NT2/D1 (cell line): Measurements from ENCODE around the gene CYP2A7.
"Not testable (repeated sequence)": the region's sequence is repeated elsewhere in the genome, so short reads cannot be mapped to it uniquely, and the experiment has no call there.

ENCODE experiments used
- DNase-seq: peaks from one replicate; pipeline ENCODE4 v3.0.0-alpha.2; 2011; ENCODE audit warnings: low read depth, low spot score
- H3K27me3 ChIP-seq: 2 replicates; pipeline ENCODE4 v1.6.0; 2011; ENCODE audit warnings: mild to moderate bottlenecking; ENCODE audit not compliant: insufficient read length, insufficient read depth
- H3K36me3 ChIP-seq: 2 replicates; pipeline ENCODE4 v1.6.1; 2011; ENCODE audit warnings: mild to moderate bottlenecking, low read length, mixed read lengths; ENCODE audit not compliant: insufficient read depth, insufficient read length
- H3K4me1 ChIP-seq: 2 replicates; pipeline ENCODE4 v1.5.1; 2011; ENCODE audit not compliant: insufficient read depth, insufficient read length
- H3K4me3 ChIP-seq: 2 replicates; pipeline ENCODE4 v1.5.1; 2011; ENCODE audit warnings: low read depth; ENCODE audit not compliant: insufficient read length
- H3K9ac ChIP-seq: 2 replicates; pipeline ENCODE4 v1.6.0; 2011; ENCODE audit warnings: low read depth; ENCODE audit not compliant: insufficient read length
- H3K9me3 ChIP-seq: 2 replicates; pipeline ENCODE4 v1.5.1; 2011; ENCODE audit warnings: mild to moderate bottlenecking, low read length; ENCODE audit not compliant: insufficient read depth
- SUZ12 ChIP-seq: IDR thresholded peaks from 2 replicates; pipeline ENCODE4 v1.6.1; 2011; ENCODE audit not compliant: insufficient read length, insufficient read depth; ENCODE audit errors: extremely low read depth
- YY1 ChIP-seq: IDR thresholded peaks from 2 replicates; pipeline ENCODE4 v1.6.1; 2011; ENCODE audit not compliant: insufficient read length, insufficient read depth
- ZNF274 ChIP-seq: IDR thresholded peaks from 2 replicates; pipeline ENCODE4 v1.6.1; 2011; ENCODE audit warnings: mild to moderate bottlenecking, low read depth, low read length

Gene CYP2A7

DNA sequence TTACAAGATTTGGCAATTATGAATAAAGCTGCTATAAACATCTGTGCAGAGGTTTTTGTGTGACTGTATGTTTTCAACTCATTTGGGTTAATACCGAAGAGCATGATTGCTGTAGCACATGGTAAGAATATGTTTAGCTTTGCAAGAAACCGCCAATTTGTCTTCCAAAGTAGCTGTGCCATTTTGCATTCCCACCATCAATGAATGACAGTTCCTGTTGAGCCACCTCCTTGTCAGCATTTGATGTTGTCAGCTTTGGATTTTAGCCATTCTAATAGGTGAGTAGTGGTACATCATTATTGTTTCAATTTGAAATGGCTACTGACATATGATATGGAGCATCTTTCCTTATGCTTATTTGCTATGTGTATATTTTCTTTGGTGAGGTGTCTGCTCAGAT is 8.2 kb downstream of the CYP2A7 start:
- not testable (repeated sequence) for H3K36me3 ChIP-seq, H3K4me3 ChIP-seq, H3K27me3 ChIP-seq, DNase-seq, H3K4me1 ChIP-seq, H3K9me3 ChIP-seq, H3K9ac ChIP-seq

DNA sequence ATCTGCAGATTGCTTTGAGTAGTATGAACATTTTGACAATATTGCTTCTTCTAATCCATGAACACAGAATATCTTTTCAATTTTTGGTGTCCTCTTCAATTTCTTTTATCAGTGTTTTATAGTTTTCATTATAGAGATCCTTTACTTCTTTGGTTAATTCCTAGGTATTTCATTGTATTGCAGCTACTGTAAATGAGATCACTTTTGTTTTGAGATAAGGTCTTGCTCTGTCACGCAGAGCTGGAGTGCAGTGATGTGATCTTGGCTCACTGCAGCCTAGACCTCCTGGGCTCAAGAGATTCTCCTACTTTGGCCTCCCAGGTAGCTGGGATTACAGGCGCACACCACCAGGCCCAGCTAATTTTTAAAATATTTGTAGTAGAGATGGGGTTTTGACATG is 9.8 kb downstream of the CYP2A7 start:
- no peak overlapping the region for H3K4me3 ChIP-seq
- no peak overlapping the region for H3K9ac ChIP-seq
- peaks cover 6% of the 10 kb centered on the region for H3K27me3 ChIP-seq
- no peak for TF ChIP-seq SUZ12
- TF ChIP-seq ZNF274 = no peak
- TF ChIP-seq YY1 = no peak
- no peaks in the 10 kb centered on the region for H3K4me1 ChIP-seq
- DNase-seq = no peak
- no peaks in the 10 kb centered on the region for H3K36me3 ChIP-seq
- H3K9me3 ChIP-seq = no peaks in the 10 kb centered on the region

DNA sequence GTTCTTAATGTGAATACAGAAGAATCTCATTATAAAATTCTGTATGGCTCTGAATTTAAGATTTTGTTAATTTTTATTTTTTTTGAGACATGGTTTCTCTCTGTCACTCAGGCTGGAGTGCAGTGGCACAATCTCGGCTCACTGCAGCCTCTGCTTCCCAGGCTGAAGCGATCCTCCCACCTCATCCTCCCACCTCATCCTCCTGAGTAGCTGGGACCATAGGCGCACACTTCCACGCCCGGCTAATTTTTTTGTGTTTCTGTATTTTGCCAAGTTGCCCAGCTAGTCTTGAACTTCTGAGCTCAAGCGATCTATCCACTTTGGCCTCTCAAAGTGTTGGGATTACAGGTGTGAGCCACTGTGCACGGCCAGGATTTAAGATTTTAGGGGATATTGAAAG is 14.3 kb downstream of the CYP2A7 start:
- H3K9me3 ChIP-seq = no peaks in the 10 kb centered on the region
- DNase-seq = no peak
- H3K36me3 ChIP-seq = no peaks in the 10 kb centered on the region
- H3K27me3 ChIP-seq = peaks cover under 1% of the 10 kb centered on the region
- TF ChIP-seq YY1 (no peak), ZNF274 (no peak), SUZ12 (no peak)
- H3K4me3 ChIP-seq = no peak overlapping the region
- H3K9ac ChIP-seq = no peak overlapping the region
- no peaks in the 10 kb centered on the region for H3K4me1 ChIP-seq

DNA sequence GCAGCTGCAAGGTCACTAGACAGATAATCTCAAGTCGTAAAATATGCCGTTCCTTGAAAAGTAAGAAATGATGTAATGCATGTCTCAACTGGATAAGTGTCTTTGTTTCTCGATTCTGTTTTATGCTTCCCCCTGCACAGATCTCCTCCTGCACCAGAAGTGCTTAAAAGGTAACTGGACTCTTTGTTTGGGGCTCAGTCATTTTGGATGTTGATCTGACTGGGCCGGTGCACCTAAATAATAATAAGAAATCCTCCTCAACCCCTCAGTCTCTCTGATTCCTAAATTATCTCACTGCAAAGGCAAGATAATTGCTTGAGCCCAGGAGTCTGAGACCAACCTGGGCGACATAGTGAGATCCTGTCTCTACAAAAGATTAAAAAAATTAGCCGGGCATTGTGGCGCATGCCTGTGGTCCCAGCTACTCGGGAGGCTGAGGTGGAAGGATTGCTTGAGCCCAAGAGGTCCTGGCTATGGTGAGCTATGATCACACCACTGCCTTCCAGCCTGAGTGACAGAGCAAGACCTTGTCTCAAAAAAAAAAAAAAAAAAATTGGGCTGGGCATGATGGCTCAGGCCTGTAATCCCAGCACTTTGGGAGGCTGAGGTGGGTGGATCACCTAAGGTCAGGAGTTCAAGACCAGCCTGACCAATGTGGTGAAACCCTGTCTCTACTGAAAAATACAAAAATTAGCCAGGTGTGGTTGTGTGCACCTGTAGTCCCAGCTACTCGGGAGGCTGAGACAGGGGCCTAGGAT is 17.1 kb downstream of the CYP2A7 start:
- not testable (repeated sequence) for DNase-seq, H3K9me3 ChIP-seq, H3K27me3 ChIP-seq, H3K4me3 ChIP-seq, H3K4me1 ChIP-seq, H3K9ac ChIP-seq, H3K36me3 ChIP-seq

DNA sequence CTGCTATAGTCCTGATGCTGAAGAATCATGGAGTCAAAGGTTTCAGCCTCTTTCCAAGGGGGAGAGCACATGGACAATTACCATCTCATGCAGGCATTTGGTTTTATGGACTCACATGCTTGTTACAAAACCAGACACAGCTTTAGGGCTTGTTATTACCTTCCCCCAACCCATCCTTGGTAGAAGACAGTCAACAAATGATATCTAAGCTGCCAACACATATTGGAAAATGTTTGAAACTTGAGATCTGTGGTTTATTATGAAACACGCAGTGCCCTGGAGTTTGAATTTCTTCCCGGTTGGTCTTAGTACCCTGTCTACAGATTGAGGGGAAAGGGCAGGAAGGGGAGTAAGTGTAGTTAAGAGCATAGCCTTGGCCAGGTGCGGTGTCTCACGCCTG is 19.2 kb downstream of the CYP2A7 start:
- Histone ChIP-seq H3K36me3 (no peaks in the 10 kb centered on the region), H3K4me1 (no peaks in the 10 kb centered on the region), H3K9ac (no peak overlapping the region), H3K27me3 (no peaks in the 10 kb centered on the region), H3K4me3 (no peak overlapping the region), H3K9me3 (no peaks in the 10 kb centered on the region)
- TF ChIP-seq ZNF274 = no peak
- no peak for TF ChIP-seq SUZ12
- no peak for TF ChIP-seq YY1
- no peak for DNase-seq

DNA sequence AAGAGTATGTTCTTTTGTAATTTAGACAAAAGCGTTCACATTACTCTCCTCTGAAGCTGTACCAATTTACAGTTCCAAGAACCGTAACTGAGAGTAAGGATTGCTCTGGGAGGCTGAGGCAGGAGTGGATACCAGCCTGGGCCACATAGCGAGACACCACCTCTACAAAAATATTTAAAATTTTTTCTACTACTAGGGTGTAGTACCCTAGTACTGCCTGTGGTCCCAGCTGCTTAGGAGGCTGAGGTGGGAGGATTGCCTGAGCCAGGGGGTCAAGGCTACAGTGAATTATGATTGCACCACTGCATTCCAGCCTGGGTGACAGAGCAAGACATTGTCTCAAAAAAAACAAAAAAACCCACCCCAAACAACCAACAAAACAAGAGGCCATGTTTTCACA is 19.7 kb downstream of the CYP2A7 start:
- Histone ChIP-seq H3K4me1 (no peaks in the 10 kb centered on the region), H3K9me3 (no peaks in the 10 kb centered on the region), H3K9ac (no peak overlapping the region), H3K4me3 (no peak overlapping the region), H3K36me3 (no peaks in the 10 kb centered on the region), H3K27me3 (no peaks in the 10 kb centered on the region)
- no peak for DNase-seq
- TF ChIP-seq SUZ12 = no peak

DNA sequence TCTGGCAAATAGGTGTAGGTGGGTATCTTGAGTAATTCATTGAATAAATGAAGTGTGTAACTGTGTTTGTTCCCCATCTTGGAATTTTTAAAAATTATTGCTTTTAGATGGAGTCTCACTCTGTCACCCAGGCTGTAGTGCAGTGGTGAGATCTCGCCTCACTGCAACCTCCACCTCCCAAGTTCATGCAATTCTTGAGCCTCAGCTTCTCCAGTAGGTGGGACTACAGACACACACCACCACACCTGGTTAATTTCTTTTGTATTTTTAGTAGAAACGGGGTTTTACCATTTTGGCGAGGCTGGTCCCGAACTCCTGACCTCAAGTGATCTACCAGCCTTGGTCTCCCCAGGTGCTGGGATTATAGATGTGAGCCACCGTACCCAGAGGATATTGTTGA is 23.9 kb downstream of the CYP2A7 start:
- TF ChIP-seq SUZ12 (no peak), ZNF274 (no peak), YY1 (no peak)
- H3K4me1 ChIP-seq = no peaks in the 10 kb centered on the region
- no peaks in the 10 kb centered on the region for H3K36me3 ChIP-seq
- DNase-seq = no peak
- H3K4me3 ChIP-seq = no peak overlapping the region
- no peak overlapping the region for H3K9ac ChIP-seq
- H3K27me3 ChIP-seq = no peaks in the 10 kb centered on the region
- no peaks in the 10 kb centered on the region for H3K9me3 ChIP-seq

DNA sequence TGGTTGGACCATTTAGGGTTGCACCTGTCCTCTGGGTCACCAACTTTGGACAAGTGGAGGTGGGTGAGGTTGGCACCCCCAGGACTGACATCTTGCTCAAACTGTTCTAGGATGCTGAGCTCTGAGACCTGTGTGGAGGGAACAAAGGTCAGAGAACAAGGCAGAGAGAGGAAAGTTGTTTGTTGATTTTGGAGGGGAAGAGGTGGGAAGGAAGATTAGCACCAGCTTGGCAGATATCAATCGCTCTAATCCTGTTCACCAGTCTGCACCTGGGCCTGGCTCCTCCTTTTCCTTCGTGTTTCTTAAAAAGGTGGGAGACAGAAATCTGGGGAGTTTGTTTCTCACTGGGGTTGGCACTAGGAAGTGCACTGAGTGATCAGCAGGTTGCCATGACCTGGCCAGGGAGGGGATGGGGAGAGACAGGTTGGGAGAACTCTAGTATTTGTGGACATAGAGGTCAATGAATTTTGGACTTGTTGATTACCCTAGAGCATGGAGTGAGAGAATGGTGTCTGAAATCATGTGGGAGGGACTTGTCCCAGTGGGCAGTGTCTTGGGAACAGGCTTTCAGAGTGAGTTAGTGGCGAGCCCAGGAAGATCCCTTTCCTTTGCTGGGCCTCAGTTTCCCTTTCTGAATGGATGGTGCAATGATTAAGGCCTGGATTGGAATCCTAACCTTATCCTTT is 29.4 kb downstream of the CYP2A7 start:
- H3K9me3 ChIP-seq, H3K4me3 ChIP-seq, DNase-seq, H3K36me3 ChIP-seq, H3K4me1 ChIP-seq, H3K9ac ChIP-seq: not testable (repeated sequence)
- H3K27me3 ChIP-seq = peaks cover 25% of the 10 kb centered on the region

DNA sequence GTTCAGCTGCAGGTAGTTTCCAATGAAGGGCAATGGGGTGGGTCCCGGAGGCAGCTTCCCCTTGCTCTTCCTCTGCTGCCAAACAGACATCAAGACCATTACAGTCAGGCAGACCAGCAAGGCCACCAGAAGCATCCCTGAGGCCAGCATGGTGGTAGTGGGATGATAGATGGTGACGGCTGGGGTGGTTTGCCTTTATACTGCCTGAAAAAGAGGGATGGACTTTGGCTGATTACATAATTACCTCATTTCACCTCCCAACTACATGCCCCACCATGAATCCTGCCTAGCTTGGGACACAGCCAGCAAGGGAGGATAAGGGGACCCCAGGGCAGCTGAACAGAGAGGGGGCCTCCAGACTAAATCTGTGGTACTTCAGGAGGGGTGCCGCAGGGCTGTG is 31.8 kb downstream of the CYP2A7 start, which contains the start of gene CYP2A6:
CYP2A6 (minus strand) TSS at position 171 of the 400 bp plus-strand sequence; CDS start at position 150, 21 bp downstream.
- not testable (repeated sequence) for H3K9ac ChIP-seq, H3K4me3 ChIP-seq, H3K9me3 ChIP-seq, H3K36me3 ChIP-seq, DNase-seq, H3K4me1 ChIP-seq
- H3K27me3 ChIP-seq = peaks cover 28% of the 10 kb centered on the region

DNA sequence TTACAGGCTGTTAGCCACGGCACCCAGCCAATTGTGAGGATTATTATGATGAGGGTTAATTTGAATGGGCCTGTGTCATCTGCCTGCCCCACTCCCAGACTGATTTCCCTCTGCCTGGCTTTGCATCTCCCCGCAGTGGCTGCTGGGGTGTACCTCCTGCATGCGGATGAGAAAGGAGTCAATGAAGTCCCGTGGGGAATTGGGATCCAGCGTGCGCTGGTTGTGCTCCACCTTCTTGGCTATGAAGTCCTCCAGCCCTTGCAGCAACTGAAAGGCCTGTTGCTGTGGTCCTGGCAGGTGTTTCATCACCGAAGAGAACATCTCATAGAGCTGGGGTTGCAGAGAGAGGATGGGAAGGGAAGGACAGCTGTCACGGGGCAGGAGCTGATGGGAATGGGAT is 35.3 kb downstream of the CYP2A7 start:
- peaks cover 36% of the 10 kb centered on the region for H3K27me3 ChIP-seq
- H3K4me1 ChIP-seq, H3K36me3 ChIP-seq, DNase-seq, H3K4me3 ChIP-seq, H3K9me3 ChIP-seq, H3K9ac ChIP-seq: not testable (repeated sequence)
